Central memory CD4-positive, alpha-beta T cell (primary cell): ENCODE results near the gene PHKG2.

Experiments
- DNase-seq: peaks from one replicate; pipeline ENCODE4 v3.0.0; 2022

The PHKG2 gene

DNA sequence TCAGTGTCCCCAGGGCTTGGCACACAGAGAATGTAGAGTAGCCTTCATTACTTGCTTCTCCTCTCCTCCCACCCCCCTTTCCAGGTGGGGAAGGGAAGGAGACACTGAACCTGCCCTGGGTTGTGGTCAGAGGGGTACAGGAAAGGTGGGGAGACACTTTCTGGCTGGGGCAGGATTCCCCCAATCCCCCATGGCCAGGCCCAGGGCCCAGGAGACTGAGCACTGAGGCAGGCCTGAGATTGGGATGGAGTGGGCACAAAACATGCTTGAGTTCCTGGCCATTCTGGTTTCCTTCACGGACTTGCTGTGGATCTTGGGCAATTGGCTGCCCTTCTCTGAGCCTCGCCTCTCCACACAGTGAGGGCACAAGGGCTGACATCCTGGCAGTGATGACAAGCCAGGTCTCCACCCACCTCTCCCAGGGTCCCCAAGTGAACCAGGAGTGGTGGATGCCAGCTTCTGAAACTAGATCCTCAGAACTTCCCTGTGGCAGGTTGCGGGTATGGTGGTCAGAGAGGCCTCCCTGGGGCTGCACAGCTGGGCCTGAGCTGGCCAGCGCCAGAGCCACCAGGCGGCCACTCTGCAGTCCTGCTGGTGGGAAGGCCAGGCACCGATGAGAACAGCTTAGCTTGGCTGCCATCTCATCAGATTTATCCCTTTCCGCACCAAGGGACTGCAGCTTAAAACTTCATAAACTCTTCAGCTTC is 29.5 kb downstream of the PHKG2 start:
- no peak for DNase-seq

DNA sequence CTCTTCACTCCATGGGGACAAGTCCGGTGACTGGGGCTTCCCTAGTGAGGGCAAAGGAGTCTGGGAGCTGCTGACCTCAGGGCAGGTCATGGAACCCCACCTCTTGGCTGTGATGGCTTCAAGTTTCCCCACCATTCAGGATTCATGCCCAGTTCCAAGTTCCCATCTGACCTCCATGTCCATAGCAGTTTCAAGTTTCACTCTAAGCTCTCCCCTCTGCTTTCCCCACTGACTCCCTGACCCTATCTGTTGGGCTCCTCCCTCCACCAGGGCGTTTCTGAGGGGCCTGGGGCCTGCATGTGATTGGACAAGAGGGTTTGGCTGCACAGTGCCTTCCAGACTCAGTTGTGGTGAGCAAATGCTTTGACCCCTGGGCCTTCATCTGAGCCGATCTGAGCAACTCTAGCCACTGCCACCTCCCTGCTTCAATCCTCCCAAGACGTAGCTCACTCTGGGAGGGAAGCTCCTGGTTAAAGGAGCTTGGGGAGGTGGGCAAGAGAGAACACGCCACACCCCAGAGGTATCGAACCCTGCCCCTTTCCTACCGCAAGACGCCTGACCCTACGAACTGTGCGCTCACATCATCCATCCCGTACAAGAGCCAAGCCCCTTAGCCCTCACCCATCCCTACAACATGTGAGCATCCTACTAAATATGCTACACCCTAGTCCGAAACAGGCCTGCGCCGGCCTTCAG is 30.5 kb downstream of the PHKG2 start:
- DNase-seq = no peak

DNA sequence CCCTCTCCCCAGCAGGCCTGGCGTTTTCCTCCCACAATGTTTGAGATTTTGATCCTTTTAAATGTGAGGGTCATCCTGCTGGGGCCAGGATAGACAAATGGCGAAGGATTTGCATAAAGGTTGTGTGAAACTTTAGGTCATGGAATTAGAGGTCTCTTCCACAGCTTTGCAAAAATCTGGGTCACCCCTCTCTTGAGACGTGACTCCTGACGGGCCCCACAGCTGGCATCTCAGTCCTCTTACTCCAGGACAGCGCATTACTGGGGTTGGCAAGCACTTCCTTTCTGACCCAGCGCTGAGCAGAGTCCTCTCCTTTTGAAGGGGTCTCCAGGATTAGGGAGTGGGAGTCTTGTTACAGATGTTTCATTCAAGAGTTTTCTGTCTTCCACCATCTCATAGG is 31.4 kb downstream of the PHKG2 start:
- DNase-seq = no peak

DNA sequence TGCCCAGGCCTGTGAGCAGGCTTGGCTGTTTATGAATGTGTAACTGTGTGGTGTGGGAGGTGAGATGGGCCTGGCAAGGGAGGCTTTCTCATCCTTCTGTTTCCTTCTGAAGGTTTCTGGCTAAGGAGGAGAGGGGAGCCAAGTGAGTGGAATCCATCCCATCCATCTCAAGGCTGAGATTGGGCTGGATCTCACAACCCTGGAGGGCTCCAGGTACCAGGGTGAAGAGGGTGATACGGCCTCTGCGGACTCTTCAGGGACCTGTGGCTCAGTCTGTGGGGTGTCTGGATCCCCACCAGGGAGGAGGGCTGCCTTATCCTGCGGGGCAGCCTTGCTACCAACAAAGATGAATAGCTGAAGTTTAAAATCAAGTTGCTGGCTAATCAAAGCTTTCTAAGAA is 31.8 kb downstream of the PHKG2 start:
- DNase-seq = no peak

DNA sequence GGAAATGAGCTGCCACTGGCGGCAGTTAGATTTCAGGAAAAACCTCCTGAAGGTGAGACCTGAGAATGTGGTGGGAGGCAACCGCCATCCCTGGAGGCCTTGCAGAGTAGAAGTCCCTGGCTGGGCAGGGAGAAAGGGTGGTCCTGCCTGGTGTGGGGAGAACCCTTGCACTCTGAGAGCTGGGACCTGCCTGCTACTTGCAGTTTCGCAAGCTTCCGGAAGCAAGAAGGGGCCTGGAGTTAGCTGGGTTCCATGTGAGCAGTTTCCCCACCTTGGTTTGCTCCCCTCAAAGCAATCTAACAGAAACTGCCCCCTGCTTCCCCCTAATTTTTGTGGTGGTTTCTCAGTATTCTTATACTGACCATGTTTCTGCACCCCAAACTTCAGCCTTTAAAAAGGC is 32.3 kb downstream of the PHKG2 start:
- no peak for DNase-seq

DNA sequence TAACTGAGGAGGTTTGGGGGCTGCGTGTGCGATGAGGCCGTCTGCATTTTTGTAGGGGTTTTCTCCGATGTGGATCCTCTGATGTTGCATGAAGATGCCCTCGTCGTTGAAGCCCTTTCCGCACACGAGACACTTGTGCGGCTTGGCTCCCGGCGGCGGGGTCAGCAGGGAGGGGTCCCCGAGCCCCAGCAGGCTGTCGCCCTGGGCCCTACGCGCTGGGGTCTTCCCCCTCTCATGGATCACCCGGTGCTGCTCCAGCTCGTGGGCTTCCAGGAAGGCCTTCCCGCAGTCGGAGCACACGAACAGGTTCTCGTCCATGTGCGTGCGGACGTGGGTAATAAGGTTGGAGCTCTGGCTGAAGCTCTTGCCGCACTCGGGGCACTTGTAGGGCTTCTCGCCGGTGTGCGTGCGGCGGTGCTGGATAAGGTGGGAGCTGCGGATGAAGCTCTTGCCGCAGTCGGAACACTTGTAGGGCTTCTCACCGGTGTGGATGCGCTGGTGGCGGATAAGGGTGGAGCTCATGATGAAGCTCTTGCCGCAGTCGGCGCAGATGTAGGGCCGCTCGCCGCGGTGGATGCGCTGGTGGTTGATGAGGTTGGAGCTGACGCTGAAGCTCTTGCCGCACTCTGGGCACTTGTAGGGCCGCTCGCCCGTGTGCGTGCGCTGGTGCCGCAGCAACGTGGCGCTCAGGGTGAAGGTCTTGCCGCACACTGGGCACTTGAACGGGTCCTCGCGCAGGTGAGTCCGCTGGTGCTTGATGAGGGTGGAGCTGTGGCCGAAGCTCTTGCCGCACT is 34.5 kb downstream of the PHKG2 start:
- no peak for DNase-seq

DNA sequence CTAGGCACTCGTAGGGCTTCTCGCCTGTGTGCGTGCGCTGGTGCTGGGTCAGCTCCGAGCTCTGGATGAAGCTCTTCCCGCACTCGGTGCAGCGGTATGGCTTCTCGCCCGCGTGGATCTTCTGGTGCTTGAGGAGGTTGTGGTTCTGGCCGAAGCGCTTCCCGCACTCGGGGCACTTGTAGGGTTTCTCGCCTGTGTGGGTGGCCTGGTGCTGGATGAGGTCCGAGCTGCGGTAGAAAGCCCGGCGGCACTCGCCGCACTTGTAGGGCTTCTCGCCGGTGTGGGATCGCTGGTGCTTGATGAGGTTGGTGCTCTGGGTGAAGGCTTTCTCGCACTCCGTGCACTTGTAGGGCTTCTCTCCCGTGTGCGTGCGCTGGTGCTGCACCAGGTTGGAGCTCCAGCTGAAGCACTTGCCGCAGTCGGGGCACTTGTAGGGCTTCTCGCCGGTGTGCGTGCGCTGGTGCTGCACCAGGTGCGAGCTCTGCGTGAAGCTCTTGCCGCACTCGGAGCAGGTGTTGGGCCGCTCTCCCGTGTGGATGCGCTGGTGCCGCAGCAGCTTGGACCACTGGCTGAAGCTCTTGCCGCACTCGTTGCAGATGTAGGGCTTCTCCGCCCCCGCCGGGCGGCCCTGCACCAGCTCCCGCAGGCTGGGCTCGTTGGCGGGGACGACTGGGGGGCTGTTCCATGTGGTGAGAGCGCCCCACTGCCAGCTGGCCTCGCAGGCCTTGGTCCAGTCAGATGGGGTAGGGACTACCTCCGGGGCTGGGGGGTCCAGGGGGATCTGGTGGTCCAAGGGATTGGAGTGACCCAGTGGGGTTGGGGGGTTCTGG is 35.3 kb downstream of the PHKG2 start:
- no peak for DNase-seq

DNA sequence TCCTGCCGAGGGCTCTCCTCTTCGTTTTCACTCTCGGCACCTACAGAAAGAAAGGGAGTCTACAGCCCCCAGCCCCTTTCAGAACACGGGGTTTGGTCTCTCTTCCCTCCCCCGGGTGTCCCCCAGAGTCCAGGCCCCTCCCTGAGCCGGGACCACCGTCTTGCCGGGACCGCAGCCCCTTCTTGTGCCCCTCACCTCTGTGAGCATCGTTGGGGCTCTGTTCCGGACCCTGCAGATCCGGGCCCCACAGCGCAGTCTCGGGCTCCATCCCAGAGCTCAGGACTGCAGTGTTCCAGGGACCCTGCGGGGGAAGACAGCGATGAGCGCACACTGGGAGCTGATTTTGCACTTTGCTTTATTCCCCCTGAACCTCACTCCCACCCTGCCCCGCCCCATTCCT is 36.0 kb downstream of the PHKG2 start:
- DNase-seq = no peak

DNA sequence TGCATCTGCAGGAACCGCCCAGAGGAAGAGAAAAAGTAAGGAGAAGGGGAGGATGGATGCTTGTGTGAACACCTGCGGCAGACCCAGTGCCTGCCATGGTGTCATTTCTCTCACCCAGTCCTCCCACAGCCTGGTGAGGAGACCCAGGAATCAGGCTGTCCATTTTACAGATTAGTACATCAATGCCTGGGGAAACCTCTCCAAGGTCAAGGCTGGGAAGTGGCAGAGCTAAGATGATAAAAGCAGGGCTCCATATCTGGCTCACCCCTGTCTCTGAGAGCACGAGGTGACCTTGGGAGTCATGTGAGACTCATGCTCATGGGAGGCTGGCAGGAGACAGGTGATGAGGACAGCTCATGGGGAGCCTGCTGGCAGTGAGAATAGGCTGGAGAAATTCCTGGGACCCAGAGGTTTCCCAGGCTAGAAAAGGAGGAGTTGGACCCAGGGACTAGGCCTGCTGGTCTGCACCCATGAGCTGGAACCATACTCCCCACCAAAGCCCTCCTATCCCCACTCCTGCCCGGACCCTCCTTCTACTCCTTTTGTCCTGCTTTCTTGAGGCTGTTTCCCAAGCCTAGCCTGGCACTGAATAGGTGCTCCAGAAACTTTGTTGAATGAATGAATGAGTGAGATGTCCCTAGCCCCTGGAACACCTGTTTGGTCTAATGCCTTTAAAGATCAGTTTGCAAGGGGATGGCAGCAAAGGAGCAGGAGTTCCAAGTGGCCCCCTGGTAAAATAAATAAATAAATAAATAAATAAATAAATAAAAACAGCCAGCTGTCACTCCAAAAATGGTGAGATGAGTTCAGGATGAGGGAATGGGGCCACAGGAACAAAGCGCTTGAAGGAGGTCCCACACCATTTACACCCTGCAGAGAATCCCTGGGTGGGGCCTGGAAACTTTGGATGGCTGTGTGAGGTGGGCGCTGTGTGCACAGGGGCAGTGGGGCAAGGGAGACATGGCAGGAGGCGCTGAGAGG is 37.2 kb downstream of the PHKG2 start:
- no peak for DNase-seq

DNA sequence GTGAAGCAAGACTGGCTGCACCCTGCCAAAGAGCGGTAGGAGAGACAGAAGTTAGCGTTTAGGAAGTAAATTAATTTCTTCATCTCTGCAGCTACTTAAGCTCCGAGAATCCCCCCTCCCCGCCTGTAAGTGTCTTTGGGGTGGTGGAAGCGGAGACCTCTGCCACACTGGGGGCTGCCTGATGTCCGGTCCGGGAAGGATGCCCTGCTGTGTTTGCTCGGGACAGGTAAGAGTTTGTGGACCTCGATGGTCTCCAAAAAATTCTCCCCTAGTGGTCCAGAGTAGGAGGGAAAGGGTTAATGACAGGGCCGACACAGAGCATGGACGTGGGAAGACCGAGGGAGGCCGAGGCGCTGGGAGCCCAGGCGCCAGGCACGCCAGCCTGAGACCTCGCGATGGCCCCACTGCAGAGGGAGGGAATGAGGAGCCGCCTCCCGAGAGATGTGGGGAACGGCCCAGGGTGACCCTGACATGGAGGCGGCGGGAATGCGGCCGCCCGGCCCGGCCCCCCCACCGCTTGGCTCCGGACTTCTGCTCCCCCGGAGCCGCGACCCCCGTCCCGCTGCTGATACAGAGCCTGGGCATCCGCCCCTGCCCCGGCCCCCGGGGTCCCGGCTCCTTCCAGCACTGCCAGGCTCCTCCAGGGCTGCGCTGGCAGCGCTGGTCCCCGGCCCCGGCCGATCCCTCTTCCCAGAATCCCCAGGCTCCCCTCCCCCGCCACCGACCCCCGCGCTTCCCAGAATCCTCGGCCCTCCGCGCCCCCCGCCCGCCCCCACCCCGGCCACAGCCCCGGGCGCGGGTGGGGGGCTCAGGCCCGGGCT is 38.1 kb downstream of the PHKG2 start:
- DNase-seq = no peak

DNA sequence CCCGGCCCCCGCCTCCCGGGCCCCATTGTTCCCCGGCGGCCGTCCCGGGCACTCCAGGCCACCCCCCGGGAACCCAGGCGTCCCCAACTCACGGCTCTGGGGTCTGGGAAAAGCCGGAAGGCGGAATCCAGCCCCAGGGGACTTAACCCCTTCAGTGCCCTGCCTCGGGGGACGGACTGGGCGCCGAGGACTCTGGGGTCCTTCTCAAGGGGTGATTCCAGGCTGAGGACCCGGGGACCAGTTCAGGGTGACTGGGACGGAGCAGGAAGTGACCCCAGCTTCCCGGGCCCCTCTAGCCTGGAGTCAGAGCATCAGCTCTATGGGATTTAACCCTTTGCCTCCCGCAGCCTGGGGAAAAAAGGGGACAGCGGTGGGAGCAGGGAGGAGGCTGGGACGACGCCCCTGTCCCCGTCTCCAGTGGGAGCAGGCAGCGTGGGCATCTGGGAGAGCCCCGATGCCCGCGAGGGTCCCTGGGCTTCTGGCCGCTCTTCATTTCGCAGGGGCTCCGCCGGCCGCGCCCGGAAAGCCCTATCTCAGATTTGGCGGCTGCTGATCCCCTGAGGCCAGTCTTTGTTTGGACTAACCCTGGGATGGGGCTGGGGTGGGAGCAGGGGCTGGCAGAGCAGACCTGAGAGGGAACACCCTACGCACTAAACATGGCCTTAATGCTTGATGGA is 38.8 kb downstream of the PHKG2 start, which contains the start of gene ZNF629:
Gene ZNF629, minus strand, starts transcription at position 270 of the 677 bp plus-strand sequence. CDS start 2,723 bp downstream, outside the sequence.
- DNase-seq = no peak

DNA sequence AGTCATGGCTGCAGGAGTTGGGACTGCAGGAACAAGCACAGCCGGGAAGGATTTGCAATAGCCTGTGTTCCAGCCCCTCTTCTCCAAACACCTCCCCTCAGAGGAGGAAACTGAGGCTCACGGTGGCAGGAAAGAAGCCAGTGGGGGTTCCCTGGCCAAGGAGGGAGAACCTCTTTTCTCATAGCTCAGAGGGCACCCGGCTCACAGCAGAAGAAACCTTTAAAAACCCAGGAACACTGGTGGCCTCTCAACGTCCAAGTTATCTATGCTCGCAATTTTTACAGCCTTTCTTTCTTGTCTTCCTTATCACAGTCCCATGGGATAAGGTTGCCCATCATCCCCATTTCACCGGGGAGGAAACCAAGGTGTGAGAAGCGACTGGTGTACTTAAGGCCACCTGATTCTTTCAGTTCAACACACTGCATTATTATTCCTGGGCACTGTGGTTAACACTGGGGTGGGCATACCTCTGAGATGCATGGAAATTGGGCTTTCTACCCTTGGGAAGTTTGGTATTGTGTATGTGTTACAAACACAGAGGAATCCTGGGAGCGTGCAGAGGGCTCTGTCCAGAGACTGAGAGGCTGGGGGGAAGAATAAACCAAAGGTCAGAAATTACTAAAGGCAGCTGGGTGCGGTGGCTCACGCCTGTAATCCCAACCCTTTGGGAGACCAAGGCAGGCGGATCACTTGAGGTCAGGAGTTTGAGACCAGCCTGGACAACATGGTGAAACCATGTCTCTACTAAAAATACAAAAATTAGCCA is 39.6 kb downstream of the PHKG2 start:
- DNase-seq = no peak

DNA sequence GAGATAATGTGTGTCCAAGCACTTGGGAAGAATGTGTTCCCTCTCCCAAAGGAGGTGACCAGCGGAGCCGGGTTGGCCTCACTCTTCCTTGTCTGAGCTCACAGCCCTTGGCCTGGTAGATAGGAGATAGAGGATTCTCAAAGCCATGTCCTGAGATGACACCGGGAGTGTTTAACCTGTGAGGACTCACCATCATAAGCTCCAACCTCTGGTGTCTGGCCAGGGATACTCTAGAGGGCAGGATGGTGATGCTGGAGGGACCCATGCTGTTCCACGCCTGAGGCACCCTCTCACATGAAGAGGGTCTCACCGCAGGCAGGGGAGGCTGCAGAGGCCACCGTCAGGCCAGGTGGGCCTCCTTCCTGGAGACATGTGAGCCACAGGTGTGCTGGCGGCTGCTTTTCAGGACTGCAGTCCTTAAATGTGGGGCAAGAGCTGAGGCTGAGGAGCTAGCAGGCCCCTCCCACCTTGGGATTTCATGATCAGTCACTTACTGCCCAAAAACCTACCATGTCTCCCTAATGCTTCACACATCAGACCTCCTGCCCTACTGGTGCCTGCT is 45.4 kb downstream of the PHKG2 start:
- no peak for DNase-seq

DNA sequence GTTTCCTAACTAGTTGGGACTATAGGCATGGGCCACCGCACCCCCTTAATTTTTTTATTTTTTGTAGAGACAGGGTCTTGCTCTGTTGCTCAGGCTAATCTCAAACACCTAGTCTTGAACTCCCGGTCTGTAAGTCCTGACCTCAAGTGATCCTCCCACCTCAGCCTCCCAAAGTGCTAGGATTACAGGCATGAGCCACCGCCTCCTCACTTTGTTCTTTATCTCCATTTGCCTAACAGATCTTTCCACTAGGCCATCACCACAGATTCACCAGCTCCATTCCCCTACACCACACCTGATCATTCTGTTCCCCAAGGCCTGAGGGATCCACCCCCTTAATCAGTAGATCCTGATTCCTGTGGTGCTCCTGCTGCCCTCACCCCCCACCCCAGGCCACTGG is 46.4 kb downstream of the PHKG2 start:
- DNase-seq = no peak

DNA sequence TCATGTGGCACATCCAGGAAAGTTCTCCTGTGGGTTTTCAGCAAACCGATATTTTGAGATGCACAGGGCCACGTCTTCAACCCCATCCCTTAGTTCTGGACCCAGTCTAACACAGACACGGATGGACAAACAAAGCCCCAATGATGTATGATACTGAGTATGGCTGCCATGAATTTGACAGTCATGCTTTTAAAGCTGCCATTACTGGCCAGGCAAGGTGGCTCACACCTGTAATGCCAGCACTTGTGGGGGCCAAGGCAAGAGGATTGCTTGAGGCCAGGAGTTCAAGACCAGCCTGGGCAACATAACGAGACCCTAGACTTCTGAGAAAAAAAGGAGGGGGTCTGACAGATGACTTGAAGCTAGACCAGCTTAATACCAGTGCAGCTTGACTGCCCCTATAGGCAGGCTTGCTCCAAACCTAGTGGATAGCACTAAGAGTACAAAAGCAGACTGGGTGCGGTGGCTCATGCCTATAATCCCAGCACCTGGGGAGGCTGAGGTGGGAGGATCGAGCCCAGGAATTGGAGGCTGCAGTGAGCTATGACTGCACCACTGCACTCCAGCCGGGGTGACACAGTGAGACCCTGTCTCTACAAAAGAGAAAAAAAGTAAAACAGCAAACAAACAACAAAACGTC is 49.6 kb downstream of the PHKG2 start:
- no peak for DNase-seq
